NCI-H524 treated with DMSO at 0.1 percent for 48 hours (cell line): ENCODE results near the gene PNPLA7.
A peak's percentile ranks its signal among the peaks of the same experiment; 100 is the strongest.

Experiments used
- DNase-seq: peaks from one replicate; lab custom pipeline; 2025; lab: John Stamatoyannopoulos, UW

PNPLA7 gene

GRCh38 chr9:137494104-137494544 is 56.1 kb downstream of the PNPLA7 start:
- no peak for DNase-seq

GRCh38 chr9:137493364-137494103 is 56.7 kb downstream of the PNPLA7 start:
- no peak for DNase-seq

GRCh38 chr9:137492464-137493363 is 57.5 kb downstream of the PNPLA7 start:
- no peak for DNase-seq

- no peak for DNase-seq
These were observed 58.3 kb downstream of the PNPLA7 start for GRCh38 chr9:137491735-137492432.

GRCh38 chr9:137490532-137491186 is 59.5 kb downstream of the PNPLA7 start:
- DNase-seq = no peak

- DNase-seq = no peak
These were observed 61.3 kb downstream of the PNPLA7 start for GRCh38 chr9:137488906-137489305.

- DNase-seq = peak; percentile 79
These were observed 61.9 kb downstream of the PNPLA7 start for GRCh38 chr9:137488327-137488653.

GRCh38 chr9:137487454-137488326 is 62.5 kb downstream of the PNPLA7 start:
- no peak for DNase-seq

- DNase-seq = no peak
These were observed 63.4 kb downstream of the PNPLA7 start for GRCh38 chr9:137486545-137487453.

GRCh38 chr9:137486141-137486490 is 64.1 kb downstream of the PNPLA7 start:
- DNase-seq = no peak

- DNase-seq = no peak
These were observed 64.7 kb downstream of the PNPLA7 start for GRCh38 chr9:137485343-137486140.

- DNase-seq = no peak
These were observed 65.5 kb downstream of the PNPLA7 start for GRCh38 chr9:137484551-137485315.

- no peak for DNase-seq
These were observed 68.0 kb downstream of the PNPLA7 start for GRCh38 chr9:137482094-137482781.

GRCh38 chr9:137480686-137481683 is 69.2 kb downstream of the PNPLA7 start:
- no peak for DNase-seq

GRCh38 chr9:137479892-137480685 is 70.1 kb downstream of the PNPLA7 start:
- no peak for DNase-seq
